HUES6 (cell line): Measurements from ENCODE around the gene HOXD10.

ENCODE experiments used
- H3K27ac ChIP-seq: 2 replicates; pipeline ENCODE4 v1.7.0; 2013; ENCODE audit warnings: low read depth, mild to moderate bottlenecking, low read length, inconsistent platforms
- H3K27me3 ChIP-seq: 2 replicates; pipeline ENCODE4 v1.6.1; 2013; ENCODE audit warnings: low read length; ENCODE audit not compliant: control insufficient read depth, insufficient read depth
- H3K36me3 ChIP-seq: 2 replicates; pipeline ENCODE4 v1.6.1; 2013; ENCODE audit warnings: low read length; ENCODE audit not compliant: control insufficient read depth, insufficient read depth
- H3K4me1 ChIP-seq: 2 replicates; pipeline ENCODE4 v1.6.1; 2013; ENCODE audit warnings: low read length; ENCODE audit not compliant: control insufficient read depth, insufficient read depth
- H3K4me3 ChIP-seq: 2 replicates; pipeline ENCODE4 v1.5.1; 2013; ENCODE audit warnings: low read depth, low read length
- H3K9ac ChIP-seq: one replicate; pipeline ENCODE4 v1.6.1; 2013; ENCODE audit warnings: mild to moderate bottlenecking, low read length
- H3K9me3 ChIP-seq: 2 replicates; pipeline ENCODE4 v1.6.1; 2013; ENCODE audit warnings: low read depth, low read length; ENCODE audit not compliant: control insufficient read depth, insufficient read depth

Gene HOXD10

GRCh38 chr2:176083796-176084261 lies 32.7 kb upstream of the HOXD10 start, which contains the start of gene EVX2:
TSS of gene EVX2 (minus strand) at chr2:176083962. CDS start at chr2:176083776, 186 bp downstream.
- Histone ChIP-seq H3K4me3 (peak within 1 kb of the TSS; percentile 56), H3K27me3 (peaks cover 96% of the 10 kb centered on the region), H3K27ac (no peak within 1 kb of the TSS), H3K9me3 (no peaks in the 10 kb centered on the region), H3K9ac (no peak within 1 kb of the TSS), H3K4me1 (peaks cover 43% of the 10 kb centered on the region), H3K36me3 (no peaks in the 10 kb centered on the region)

- no peak overlapping the region for H3K9ac ChIP-seq
- no peak overlapping the region for H3K27ac ChIP-seq
- no peaks in the 10 kb centered on the region for H3K36me3 ChIP-seq
- H3K4me1 ChIP-seq = peaks cover 45% of the 10 kb centered on the region
- H3K9me3 ChIP-seq = no peaks in the 10 kb centered on the region
- H3K27me3 ChIP-seq = peaks cover 96% of the 10 kb centered on the region
- H3K4me3 ChIP-seq = peak overlapping the region; percentile 56
Measured at GRCh38 chr2:176084611-176085119, 31.9 kb upstream of the HOXD10 start.

GRCh38 chr2:176085120-176085788 lies 31.3 kb upstream of the HOXD10 start:
- no peak overlapping the region for H3K9ac ChIP-seq
- H3K27me3 ChIP-seq = peaks cover 100% of the 10 kb centered on the region
- H3K27ac ChIP-seq = no peak overlapping the region
- no peaks in the 10 kb centered on the region for H3K36me3 ChIP-seq
- H3K4me1 ChIP-seq = peaks cover 45% of the 10 kb centered on the region
- no peaks in the 10 kb centered on the region for H3K9me3 ChIP-seq
- H3K4me3 ChIP-seq = peak overlapping the region; percentile 56

GRCh38 chr2:176085861-176086771 lies 30.5 kb upstream of the HOXD10 start:
- Histone ChIP-seq H3K36me3 (no peaks in the 10 kb centered on the region), H3K4me3 (peak overlapping the region; percentile 56), H3K27me3 (peaks cover 100% of the 10 kb centered on the region), H3K27ac (no peak overlapping the region), H3K9me3 (no peaks in the 10 kb centered on the region), H3K9ac (no peak overlapping the region), H3K4me1 (peaks cover 38% of the 10 kb centered on the region)

- H3K9me3 ChIP-seq = no peaks in the 10 kb centered on the region
- peak overlapping the region; percentile 54 for H3K4me3 ChIP-seq
- peaks cover 41% of the 10 kb centered on the region for H3K4me1 ChIP-seq
- no peaks in the 10 kb centered on the region for H3K36me3 ChIP-seq
- peaks cover 100% of the 10 kb centered on the region for H3K27me3 ChIP-seq
- H3K27ac ChIP-seq = no peak overlapping the region
- H3K9ac ChIP-seq = no peak overlapping the region
Measured at GRCh38 chr2:176087330-176088047, 29.1 kb upstream of the HOXD10 start.

- H3K36me3 ChIP-seq = no peaks in the 10 kb centered on the region
- H3K9me3 ChIP-seq = no peaks in the 10 kb centered on the region
- H3K27ac ChIP-seq = no peak overlapping the region
- H3K9ac ChIP-seq = peak overlapping the region; percentile 22
- H3K27me3 ChIP-seq = peaks cover 100% of the 10 kb centered on the region
- peak overlapping the region; percentile 54 for H3K4me3 ChIP-seq
- peaks cover 36% of the 10 kb centered on the region for H3K4me1 ChIP-seq
Measured at GRCh38 chr2:176088048-176088936, 28.3 kb upstream of the HOXD10 start.

- no peak overlapping the region; the same call in 1 of the 2 replicates for H3K4me3 ChIP-seq
- H3K27ac ChIP-seq = no peak overlapping the region
- H3K4me1 ChIP-seq = peaks cover 35% of the 10 kb centered on the region
- no peak overlapping the region for H3K9ac ChIP-seq
- no peaks in the 10 kb centered on the region for H3K36me3 ChIP-seq
- peaks cover 100% of the 10 kb centered on the region for H3K27me3 ChIP-seq
- H3K9me3 ChIP-seq = no peaks in the 10 kb centered on the region
Measured at GRCh38 chr2:176088937-176089842, 27.4 kb upstream of the HOXD10 start.

- H3K4me1 ChIP-seq = peaks cover 31% of the 10 kb centered on the region
- H3K4me3 ChIP-seq = no peak overlapping the region
- H3K9me3 ChIP-seq = no peaks in the 10 kb centered on the region
- peaks cover 100% of the 10 kb centered on the region for H3K27me3 ChIP-seq
- no peak overlapping the region for H3K27ac ChIP-seq
- H3K9ac ChIP-seq = no peak overlapping the region
- H3K36me3 ChIP-seq = no peaks in the 10 kb centered on the region
Measured at GRCh38 chr2:176089843-176090395, 26.7 kb upstream of the HOXD10 start.

- H3K9me3 ChIP-seq = no peaks in the 10 kb centered on the region
- peaks cover 25% of the 10 kb centered on the region for H3K4me1 ChIP-seq
- peaks cover 100% of the 10 kb centered on the region for H3K27me3 ChIP-seq
- H3K4me3 ChIP-seq = no peak overlapping the region
- H3K27ac ChIP-seq = no peak overlapping the region
- no peak overlapping the region for H3K9ac ChIP-seq
- H3K36me3 ChIP-seq = no peaks in the 10 kb centered on the region
Measured at GRCh38 chr2:176090862-176091261, 25.7 kb upstream of the HOXD10 start.
